ENCODE results near the gene C12orf54. TPM values are rescaled to one million over a fixed set of nuclear protein-coding genes. Genes with fewer than 3 reads are reported as not detected.

Gene C12orf54
- total RNA-seq, 1 experiment from 2014 or later: not detected

- Histone ChIP-seq H3K9ac (ENCODE audit: extremely low read depth, insufficient read length, low read length) (no peak overlapping the region), H4K91ac (ENCODE audit: insufficient read length, low read depth, low read length) (no peak overlapping the region), H3K23ac (ENCODE audit: insufficient read length, low read depth, low read length) (no peak overlapping the region), H3K27me3 (ENCODE audit: insufficient read depth, low read length) (no peaks in the 10 kb centered on the region), H3K79me1 (ENCODE audit: insufficient read depth, low read depth, low read length, poor library complexity, severe bottlenecking) (no peaks in the 10 kb centered on the region), H2AFZ (ENCODE audit: low read length) (no peak overlapping the region), H2BK15ac (ENCODE audit: low read depth, low read length) (no peak overlapping the region), H2BK5ac (ENCODE audit: insufficient read length, low read length) (no peak overlapping the region), H4K5ac (ENCODE audit: insufficient read length, low read depth, low read length) (no peak overlapping the region), H2AK5ac (ENCODE audit: insufficient read length, low read length) (no peak overlapping the region), H3K4me2 (ENCODE audit: insufficient read depth, insufficient read length, low read length) (no peak overlapping the region), H3T11ph (ENCODE audit: low read length) (no peak overlapping the region), H3K23me2 (ENCODE audit: insufficient read length, low read depth, low read length, poor library complexity, severe bottlenecking) (no peaks in the 10 kb centered on the region), H3K27ac (ENCODE audit: insufficient read length, low read depth, low read length) (no peak overlapping the region), H3K18ac (ENCODE audit: insufficient read length, low read depth, low read length) (no peak overlapping the region), H2BK12ac (ENCODE audit: insufficient read length, low read depth, low read length) (no peak overlapping the region), H3K4ac (ENCODE audit: low read depth, low read length) (no peak overlapping the region), H3K9me3 (ENCODE audit: control insufficient read depth, low read depth, low read length) (no peaks in the 10 kb centered on the region), H3K79me2 (ENCODE audit: insufficient read depth, low read length) (no peaks in the 10 kb centered on the region), H2BK120ac (ENCODE audit: low read depth, low read length, poor library complexity, severe bottlenecking) (no peak overlapping the region), H3K14ac (ENCODE audit: insufficient read depth, low read length) (no peak overlapping the region), H3K4me1 (ENCODE audit: insufficient read depth, low read length) (no peaks in the 10 kb centered on the region), H4K20me1 (ENCODE audit: control insufficient read depth, insufficient read depth, insufficient read length) (no peaks in the 10 kb centered on the region), H3K56ac (ENCODE audit: insufficient read length, low read depth, low read length) (no peak overlapping the region), H4K8ac (replicated peaks; ENCODE audit: insufficient read length, low read depth, low read length) (no peak overlapping the region), H2BK20ac (ENCODE audit: low read depth, low read length, poor library complexity, severe bottlenecking) (no peak overlapping the region)
- Mint-ChIP-seq H3K4me3 (no peak overlapping the region), H3K36me3 (ENCODE audit: insufficient read depth in 1 of 3, low read depth in 3 of 3) (no peaks in the 10 kb centered on the region; a peak in 1 of 7 replicates), H3K9me3 (peaks cover 2 to 90% of the 10 kb centered on the region in 2 experiments; a peak in 4 of 5 replicates), H3K4me1 (no peaks in the 10 kb centered on the region), H3K27me3 (ENCODE audit: low read depth) (peaks cover 29% of the 10 kb centered on the region), H3K27ac (no peak overlapping the region)
- WGBS (ENCODE audit: extremely low coverage, insufficient read length, low lambda C conversion rate): no CpG with 5 or more reads among the region's 5 CpGs
- no peak for TF ChIP-seq CTCF (conservative IDR thresholded peaks at IDR 0.05)
- no peak for DNase-seq
Measured at GRCh38 chr12:48486679-48487078, 4.4 kb downstream of the C12orf54 start.
